ENCODE results near the gene PPT2.
"Not testable (repeated sequence)": the region's sequence is repeated elsewhere in the genome, so short reads cannot be mapped to it uniquely, and the experiment has no call there.

The PPT2 gene

DNA sequence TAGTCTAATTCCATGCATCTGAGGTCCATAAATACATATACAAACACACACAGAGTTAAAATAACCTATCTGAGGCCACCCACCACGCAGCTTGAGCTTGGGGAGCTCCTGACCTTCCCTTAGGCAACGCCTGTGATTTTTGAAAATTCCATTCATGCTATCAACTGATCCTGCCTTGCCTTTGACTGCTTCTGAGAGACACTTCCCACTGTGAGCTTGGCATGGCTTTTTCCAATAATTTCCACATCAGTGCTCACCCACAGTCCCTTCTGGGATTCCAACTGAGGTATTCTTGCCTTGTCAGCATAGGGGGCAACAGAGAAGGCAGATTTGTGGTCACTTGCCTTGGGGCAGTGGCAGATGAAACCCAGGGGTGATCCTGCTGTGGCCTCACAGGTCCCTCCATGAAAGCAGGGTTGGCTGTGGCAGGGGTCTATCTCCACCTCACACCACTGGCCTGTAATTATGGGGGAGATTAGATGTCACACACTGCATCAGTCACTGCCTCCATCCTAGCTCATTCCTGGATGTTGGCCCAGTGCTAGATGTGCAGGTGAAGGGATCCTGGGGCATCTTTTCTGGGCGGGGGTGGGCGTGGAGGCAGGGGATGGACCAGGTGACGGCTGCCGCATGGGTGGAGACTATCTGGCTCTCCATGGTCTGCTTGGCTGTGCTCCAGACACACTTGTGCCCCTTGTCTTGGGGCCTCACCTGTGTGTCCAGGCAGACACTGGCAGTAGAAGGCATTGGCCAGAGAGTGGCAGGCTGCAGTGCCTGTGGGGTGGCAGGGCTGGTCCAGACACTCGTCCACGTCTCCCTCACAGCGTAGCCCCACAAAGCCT, 49.7 kb downstream of the PPT2 start:
- in situ Hi-C loops (cut with MboI; ENCODE audit: low sequenced_read_pairs), result no loop called here

DNA sequence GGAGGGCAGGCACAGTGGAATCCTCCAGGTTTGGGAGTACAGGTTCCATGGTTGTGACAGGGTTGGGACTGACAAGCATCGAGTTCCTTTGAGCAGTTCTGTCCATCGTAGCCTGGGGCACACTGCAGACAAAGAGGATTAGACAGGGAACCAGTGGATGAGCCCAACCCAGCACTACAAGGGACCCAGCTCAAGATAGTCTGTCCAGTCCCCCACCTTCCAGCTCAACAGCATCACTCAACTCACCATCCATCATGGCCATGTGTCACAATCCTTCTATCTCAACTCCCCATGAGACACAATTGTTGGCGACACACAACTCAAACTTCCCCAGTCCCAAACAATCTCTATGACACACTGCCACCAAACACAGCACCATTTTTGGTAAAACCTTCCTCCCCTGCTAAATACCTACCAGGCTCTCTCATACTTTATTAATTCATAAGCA, 50.4 kb downstream of the PPT2 start:
- in situ Hi-C loops (cut with MboI; ENCODE audit: low sequenced_read_pairs), result no loop called here

DNA sequence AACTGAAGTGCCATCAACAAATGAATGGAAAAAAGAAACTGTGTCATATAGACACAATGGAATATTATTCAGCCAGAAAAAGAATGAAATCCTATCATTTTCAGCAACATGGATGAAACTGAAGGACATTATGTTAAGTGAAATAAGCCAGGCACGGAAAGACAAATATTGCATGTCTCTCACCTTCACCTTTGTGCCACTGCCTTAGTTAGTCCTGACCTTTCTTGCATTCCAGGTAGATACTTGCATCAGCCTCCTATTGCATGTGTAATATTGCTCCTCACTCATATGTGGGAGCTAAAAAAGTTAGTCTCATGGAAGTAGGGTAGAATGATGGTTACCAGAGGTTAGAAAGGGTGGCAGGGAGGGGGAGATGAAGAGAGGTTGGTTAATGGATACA, 55.1 kb downstream of the PPT2 start:
- in situ Hi-C loops (cut with MboI; ENCODE audit: low sequenced_read_pairs), result no loop called here

DNA sequence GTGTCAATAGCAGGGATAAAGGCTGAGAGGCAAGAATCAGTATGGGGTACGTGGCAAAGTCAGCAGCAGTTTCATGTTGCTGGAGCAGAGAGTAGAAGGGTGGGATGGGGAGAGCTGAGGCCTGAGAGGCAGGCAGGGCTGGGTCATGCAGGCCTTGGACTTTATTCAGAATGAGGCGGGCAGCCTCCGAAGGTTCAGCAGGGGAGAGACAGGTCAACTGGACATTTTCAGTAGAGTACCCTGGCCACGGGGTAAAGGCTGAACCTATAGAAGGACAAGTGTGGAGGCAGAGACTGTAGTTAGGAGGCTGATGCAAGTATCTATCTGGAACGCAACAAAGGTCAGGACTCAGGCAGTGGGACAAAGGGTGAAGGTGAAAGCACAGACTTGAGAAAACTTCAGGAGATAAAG, 56.3 kb downstream of the PPT2 start:
- in situ Hi-C loops (cut with MboI; ENCODE audit: low sequenced_read_pairs), result no loop called here

DNA sequence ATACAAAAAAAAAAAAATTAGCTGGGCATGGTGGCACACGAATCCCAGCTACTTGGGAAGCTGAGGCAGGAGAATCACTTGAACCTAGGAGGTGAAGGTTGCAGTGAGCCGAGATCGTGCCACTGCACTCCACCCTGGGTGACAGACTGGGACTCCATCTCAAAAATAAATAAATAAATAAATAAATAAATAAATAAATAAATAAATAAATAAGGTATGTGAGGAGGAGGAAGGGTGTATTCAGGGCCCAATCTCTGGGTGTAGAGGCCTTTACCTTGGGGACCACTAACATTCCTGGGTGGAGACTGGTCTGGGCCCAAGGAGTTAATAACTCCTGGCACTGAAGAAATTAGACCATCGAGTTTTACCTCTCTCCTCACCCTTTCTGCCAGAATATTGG, 57.5 kb downstream of the PPT2 start:
- in situ Hi-C loops (cut with MboI; ENCODE audit: low sequenced_read_pairs), result not testable (repeated sequence)

DNA sequence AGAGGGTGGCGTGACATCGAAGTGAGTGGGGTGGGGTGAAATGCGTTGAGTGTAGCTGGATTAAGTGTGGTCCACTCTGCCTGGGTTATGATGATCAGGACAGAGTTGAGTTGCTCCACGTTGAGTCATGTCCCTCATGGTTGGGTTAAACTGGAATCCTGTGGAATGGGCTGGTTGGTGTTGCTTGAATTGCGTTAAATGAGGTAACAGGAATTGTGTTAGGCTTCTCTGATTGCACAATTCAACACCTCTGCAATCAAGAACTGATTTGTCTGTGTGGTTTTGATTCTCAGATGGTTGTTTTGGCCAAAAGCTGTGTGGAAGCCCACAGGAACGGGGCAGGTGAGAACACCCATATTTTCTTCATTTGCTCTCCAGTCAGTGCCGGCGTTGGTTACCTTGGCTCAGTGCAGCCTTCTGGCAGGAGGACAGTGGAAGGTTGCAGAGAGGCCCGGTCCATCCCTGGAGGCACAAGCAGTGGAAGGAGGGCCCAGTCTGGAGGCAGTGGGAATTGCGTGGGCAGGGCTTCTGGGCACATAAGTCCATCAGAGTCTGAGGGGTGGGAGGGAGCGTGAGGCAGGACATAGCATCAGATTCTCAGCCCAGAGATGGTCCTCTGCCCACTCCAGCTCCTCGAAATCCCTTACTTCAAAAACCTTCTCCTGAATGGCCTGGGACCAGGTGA, 58.3 kb downstream of the PPT2 start:
- in situ Hi-C loops (cut with MboI; ENCODE audit: low sequenced_read_pairs), result no loop called here
